Adrenal gland (tissue), 12 donors: ENCODE results near the gene GDPD4. TPM values are rescaled to one million over a fixed set of nuclear protein-coding genes. Genes with fewer than 3 reads are reported as not detected.

Experiments
- DNase-seq, 7 donors: peaks; one replicate each; pipeline ENCODE4 v3.0.0-alpha.2; 2019 to 2020
- H3K27ac ChIP-seq, 5 donors: fragments of 200-600 bp; sonication (generic) in 4 of 5; 1 replicate in 3 of 5; 2 replicates in 2 of 5; pipeline versions ENCODE4 v1.5.1 to v1.8.0; 2016 to 2020; ENCODE audit warnings: mild to moderate bottlenecking in 1 of 5
- H3K27me3 ChIP-seq: fragments of 200-600 bp; 2 replicates; pipeline ENCODE4 v1.8.0; 2021
- H3K36me3 ChIP-seq, 2 donors: fragments of 200-600 bp; replicated peaks in 1 of 2; 1 replicate in 1 of 2; 2 replicates in 1 of 2; pipeline versions ENCODE4 v1.5.1 to v1.8.0; 2018 to 2022
- H3K4me1 ChIP-seq, 2 donors: fragments of 200-600 bp; replicated peaks in 1 of 2; 1 replicate in 1 of 2; 2 replicates in 1 of 2; pipeline versions ENCODE4 v1.5.1 to v1.8.0; 2018 to 2021
- H3K4me3 ChIP-seq, 4 donors: fragments of 200-600 bp; sonication (generic) in 3 of 4; one replicate each; pipeline ENCODE4 v1.5.1; 2016 to 2018
- H3K9me3 ChIP-seq, 3 donors: fragments of 200-600 bp; sonication (generic) in 1 of 3; replicated peaks in 1 of 3; 1 replicate in 2 of 3; 2 replicates in 1 of 3; pipeline versions ENCODE4 v1.5.1 to v1.8.0; 2016 to 2021
- CTCF ChIP-seq, 6 experiments: fragments of 450-650 bp in 4 of 6; fragments of 200-600 bp in 2 of 6; sonication (generic) in 1 of 6; IDR thresholded peaks; 1 replicate in 5 of 6; 2 replicates in 1 of 6; pipeline versions ENCODE4 v1.5.1 to v1.8.0; 2016 to 2021; ENCODE audit warnings: antibody characterized with exemption in 6 of 6, mild to moderate bottlenecking in 2 of 6, moderate library complexity in 1 of 6
- POLR2A ChIP-seq, 2 donors: fragments of 450-650 bp; IDR thresholded peaks; one replicate each; pipeline ENCODE4 v1.6.1; 2017; ENCODE audit warnings: antibody characterized with exemption in 2 of 2, mild to moderate bottlenecking in 2 of 2, moderate library complexity in 1 of 2
- WGBS, 4 donors: extraction: QIAGEN DNeasy Blood & Tissue Kit in 2 of 4; methylation state at CpG; one replicate each; pipeline versions ENCODE4 v1.1.5 to v1.1.7; 2013 to 2017; 5-methylcytosine and 5-hydroxymethylcytosine counted together
- intact Hi-C, 2 donors: fragments of 100-400 bp; cut with DNase I; formaldehyde crosslinking; loops; one replicate each; pipeline versions ENCODE4 v1.14.1 to v1.15.0; 2022 to 2023
- polyA plus RNA-seq, 3 donors: library from polyadenylated mRNA; stranded (reverse); fragments of 200-250 nt in 2 of 3; fragments of 350-450 nt in 1 of 3; fragmentation: Illumina TruSeq in 1 of 3; extraction: RNeasy Lipid Tissue Mini Kit (QIAGEN cat#74804) in 1 of 3; gene quantifications; one replicate each; pipeline ENCODE4 v1.2.3, GENCODE V29; 2013 to 2014
- total RNA-seq, 9 donors: library from RNA; depleted of rRNA in 4 of 9; stranded (reverse); fragments of >200 nt in 4 of 9; fragments of 120-200 nt in 1 of 9; fragmentation: NEBNext Ultra II Directional in 1 of 9; extraction: Animal tissue kit (Norgen Biotek cat#: 25700) in 1 of 9; gene quantifications; one replicate each; pipeline versions ENCODE4 v1.1.0 to v1.2.4, GENCODE V29; 2013 to 2023
- donor health status: healthy with polysubstance abuse.
- donor health status: Bipolar disorder and iron deficiency.
- donor health status: DM: yes; HTN: yes; CAD: no.
- donor health status: DM: no; HTN: no; CAD: no.
- donor health status: DM: no; HTN: no; CAD: no.
- donor health status: DM: yes; HTN: yes; CAD: no.

The GDPD4 gene
- total and polyA plus RNA-seq, 12 donors = 0.88 to 2.3 TPM; not detected in 10

GRCh38 chr11:77278595-77279506 lies 22.6 kb downstream of the GDPD4 start:
- 38 to 52% (median 47%) methylated on average over 2 of the region's 2 CpGs for WGBS, 4 donors
- intact Hi-C loops = no loop called here
- H3K36me3 ChIP-seq = no peaks in the 10 kb centered on the region
- TF ChIP-seq CTCF (IDR thresholded peaks at IDR 0.05) (no peak), POLR2A (IDR thresholded peaks at IDR 0.05) (no peak)
- no peak overlapping the region for H3K27ac ChIP-seq
- peaks cover 0 to 4% of the 10 kb centered on the region in 2 donors for H3K4me1 ChIP-seq
- no peak overlapping the region for H3K4me3 ChIP-seq
- DNase-seq = no peak
- H3K27me3 ChIP-seq = no peaks in the 10 kb centered on the region
- H3K9me3 ChIP-seq = no peaks in the 10 kb centered on the region

GRCh38 chr11:77276271-77276670 lies 25.2 kb downstream of the GDPD4 start:
- no peak overlapping the region for H3K27ac ChIP-seq
- intact Hi-C loops = no loop called here
- TF ChIP-seq CTCF (IDR thresholded peaks at IDR 0.05) (no peak), POLR2A (IDR thresholded peaks at IDR 0.05) (no peak)
- no peaks in the 10 kb centered on the region for H3K36me3 ChIP-seq
- no peaks in the 10 kb centered on the region for H3K27me3 ChIP-seq
- H3K9me3 ChIP-seq = no peaks in the 10 kb centered on the region
- WGBS, 4 donors = 67 to 75% (median 70%) methylated on average over 2 of the region's 2 CpGs
- no peak overlapping the region for H3K4me3 ChIP-seq
- no peak for DNase-seq
- H3K4me1 ChIP-seq = peaks cover 0 to 4% of the 10 kb centered on the region in 2 donors

- H3K4me1 ChIP-seq = no peaks in the 10 kb centered on the region
- no peaks in the 10 kb centered on the region for H3K9me3 ChIP-seq
- no peak overlapping the region for H3K27ac ChIP-seq
- DNase-seq = no peak
- H3K4me3 ChIP-seq = no peak overlapping the region
- H3K36me3 ChIP-seq = no peaks in the 10 kb centered on the region
- H3K27me3 ChIP-seq = no peaks in the 10 kb centered on the region
- TF ChIP-seq CTCF (IDR thresholded peaks at IDR 0.05) (no peak), POLR2A (IDR thresholded peaks at IDR 0.05) (no peak)
- intact Hi-C loops = no loop called here
- 80 to 90% (median 84%) methylated on average over 3 of the region's 3 CpGs for WGBS, 4 donors
These were observed 30.6 kb downstream of the GDPD4 start for GRCh38 chr11:77270921-77271320.

GRCh38 chr11:77269484-77270123 lies 31.9 kb downstream of the GDPD4 start:
- H3K9me3 ChIP-seq = no peaks in the 10 kb centered on the region
- 67 to 94% (median 92%) methylated on average over 1 of the region's 1 CpG for WGBS, 4 donors
- no peak overlapping the region for H3K4me3 ChIP-seq
- no peak for DNase-seq
- no peaks in the 10 kb centered on the region for H3K36me3 ChIP-seq
- TF ChIP-seq CTCF (IDR thresholded peaks at IDR 0.05) = no peak
- no peak for TF ChIP-seq POLR2A (IDR thresholded peaks at IDR 0.05)
- no peaks in the 10 kb centered on the region for H3K27me3 ChIP-seq
- intact Hi-C loops = no loop called here
- no peak overlapping the region for H3K27ac ChIP-seq
- H3K4me1 ChIP-seq = no peaks in the 10 kb centered on the region
